ENCODE measurements around the gene PUS7.

- no peak for TF ChIP-seq EZH2 (IDR thresholded peaks at IDR 0.05)
- TF ChIP-seq, protein P1, sequence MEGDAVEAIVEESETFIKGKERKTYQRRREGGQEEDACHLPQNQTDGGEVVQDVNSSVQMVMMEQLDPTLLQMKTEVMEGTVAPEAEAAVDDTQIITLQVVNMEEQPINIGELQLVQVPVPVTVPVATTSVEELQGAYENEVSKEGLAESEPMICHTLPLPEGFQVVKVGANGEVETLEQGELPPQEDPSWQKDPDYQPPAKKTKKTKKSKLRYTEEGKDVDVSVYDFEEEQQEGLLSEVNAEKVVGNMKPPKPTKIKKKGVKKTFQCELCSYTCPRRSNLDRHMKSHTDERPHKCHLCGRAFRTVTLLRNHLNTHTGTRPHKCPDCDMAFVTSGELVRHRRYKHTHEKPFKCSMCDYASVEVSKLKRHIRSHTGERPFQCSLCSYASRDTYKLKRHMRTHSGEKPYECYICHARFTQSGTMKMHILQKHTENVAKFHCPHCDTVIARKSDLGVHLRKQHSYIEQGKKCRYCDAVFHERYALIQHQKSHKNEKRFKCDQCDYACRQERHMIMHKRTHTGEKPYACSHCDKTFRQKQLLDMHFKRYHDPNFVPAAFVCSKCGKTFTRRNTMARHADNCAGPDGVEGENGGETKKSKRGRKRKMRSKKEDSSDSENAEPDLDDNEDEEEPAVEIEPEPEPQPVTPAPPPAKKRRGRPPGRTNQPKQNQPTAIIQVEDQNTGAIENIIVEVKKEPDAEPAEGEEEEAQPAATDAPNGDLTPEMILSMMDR (IDR thresholded peaks at IDR 0.05): no peak
- TF ChIP-seq EZH2phosphoT487 (IDR thresholded peaks at IDR 0.05): no peak
Observed at GRCh38 chr7:105519353-105519752, 2.7 kb downstream of the PUS7 start.
